Naive B cell (primary cell): ENCODE data around the gene TGFB1I1. TPM values are rescaled to one million over a fixed set of nuclear protein-coding genes. Genes with fewer than 3 reads are reported as not detected.

Source experiments
- polyA plus RNA-seq, 6 donors: library from polyadenylated mRNA; unstranded; fragments of 300-500 nt; fragmentation: Illumina TruSeq; gene quantifications; one replicate each; pipeline ENCODE4 v1.2.3, GENCODE V29; 2021; ENCODE audit warnings: low read depth in 6 of 6

TGFB1I1 gene
- polyA plus RNA-seq, 6 donors from 2014 or later: 0.57 to 1.4 (median 0.94) TPM; not detected in 2

Other genes starting within 250 kb of the TGFB1I1 start
- gene ITGAM, start 212.2 kb upstream of the TGFB1I1 start, polyA plus RNA-seq: 1 to 10 TPM in 4 of 6 donors, under 1 TPM in 2; 0.27 to 4.4 (median 1.6) TPM
- 1 to 10 TPM in 2 of 6 donors, under 1 TPM in 2, not detected in 2; 0.57 to 1.1 (median 0.91) TPM for gene ITGAX, start 117.0 kb upstream of the TGFB1I1 start, polyA plus RNA-seq
- not detected for gene ITGAD, start 78.8 kb upstream of the TGFB1I1 start, polyA plus RNA-seq
- gene COX6A2, start 43.8 kb upstream of the TGFB1I1 start, polyA plus RNA-seq: not detected
- gene ZNF843, start 29.4 kb upstream of the TGFB1I1 start, polyA plus RNA-seq: under 1 TPM in 1 of 6 donors, not detected in 5; 0.33 TPM
- gene ARMC5, start 12.7 kb upstream of the TGFB1I1 start, polyA plus RNA-seq: 1 to 10 TPM; 4.2 to 8.2 (median 6.1) TPM
- under 1 TPM in 3 of 6 donors, not detected in 3; 0.15 to 0.20 (median 0.18) TPM for gene SLC5A2, start 11.0 kb downstream of the TGFB1I1 start, polyA plus RNA-seq
- gene RUSF1, start 36.2 kb downstream of the TGFB1I1 start, polyA plus RNA-seq: 10 to 100 TPM; 12.6 to 25.3 (median 21.2) TPM
- gene AHSP, start 55.7 kb downstream of the TGFB1I1 start, polyA plus RNA-seq: not detected